SK-N-SH (cell line): ENCODE measurements around the gene ARHGEF26. TPM values are rescaled to one million over a fixed set of nuclear protein-coding genes. Genes with fewer than 3 reads are reported as not detected.

Source experiments
- CTCF ChIA-PET: fragments of 300-600, 350-600 bp; formaldehyde crosslinking; extraction: SDS; loops from one replicate; lab custom pipeline; 2021; lab: Yijun Ruan, JAX
- POLR2A ChIA-PET: fragments of 350-600 bp; sonication (Branson Sonifier 250); formaldehyde crosslinking; extraction: SDS; loops from one replicate; lab custom pipeline; 2020; ENCODE audit warnings: antibody characterized with exemption, inconsistent platforms; lab: Yijun Ruan, JAX
- DNase-seq: peaks from one replicate; pipeline ENCODE4 v3.0.0; 2012
- H2AFZ ChIP-seq: fragments of 200-600 bp; sonication (generic); 2 replicates; pipeline ENCODE4 v1.8.1; 2016; ENCODE audit warnings: antibody characterized with exemption, mild to moderate bottlenecking, low read depth
- H3F3A ChIP-seq: fragments of 200-600 bp; sonication (generic); replicated peaks from 2 replicates; pipeline ENCODE3; 2016; ENCODE audit warnings: antibody characterized with exemption, mild to moderate bottlenecking; ENCODE audit not compliant: insufficient read depth
- H3K27ac ChIP-seq, 2 experiments: fragments of 200-500 bp in 1 of 2; fragments of 200-600 bp in 1 of 2; sonication (Bioruptor generic) in 1 of 2; sonication (generic), shearing (Covaris generic) in 1 of 2; 2 replicates each; pipeline versions ENCODE4 v1.5.1 to v1.6.1; 2014 to 2016; ENCODE audit warnings: low read depth in 2 of 2, inconsistent platforms in 1 of 2, low read length in 1 of 2, mild to moderate bottlenecking in 1 of 2, mixed read lengths in 1 of 2
- H3K27me3 ChIP-seq: fragments of 200-600 bp; sonication (generic), shearing (Covaris generic); 2 replicates; pipeline ENCODE4 v1.6.1; 2016; ENCODE audit warnings: mixed run types; ENCODE audit not compliant: insufficient read depth
- H3K36me3 ChIP-seq, 2 experiments: fragments of 200-500 bp in 1 of 2; fragments of 200-600 bp in 1 of 2; sonication (Bioruptor generic) in 1 of 2; sonication (generic) in 1 of 2; replicated peaks in 1 of 2; 2 replicates each; pipeline versions ENCODE3 to v1.5.1; 2014 to 2016; ENCODE audit warnings: low read length in 1 of 2, mild to moderate bottlenecking in 1 of 2; ENCODE audit not compliant: insufficient read depth in 2 of 2, control insufficient read depth in 1 of 2
- H3K4me1 ChIP-seq, 2 experiments: fragments of 200-500 bp in 1 of 2; fragments of 200-600 bp in 1 of 2; sonication (Bioruptor generic) in 1 of 2; sonication (generic), shearing (Covaris generic) in 1 of 2; 2 replicates each; pipeline versions ENCODE4 v1.5.1 to v1.6.1; 2014 to 2016; ENCODE audit warnings: low read depth in 1 of 2, low read length in 1 of 2, mixed run types in 1 of 2; ENCODE audit not compliant: insufficient read depth in 2 of 2, control insufficient read depth in 1 of 2
- H3K4me2 ChIP-seq: fragments of 200-600 bp; sonication (generic), shearing (Covaris generic); 2 replicates; pipeline ENCODE4 v1.6.1; 2017; ENCODE audit warnings: mixed run types
- H3K4me3 ChIP-seq, 2 experiments: fragments of 200-500 bp in 1 of 2; fragments of 200-600 bp in 1 of 2; sonication (Bioruptor generic) in 1 of 2; sonication (generic), shearing (Covaris generic) in 1 of 2; 2 replicates each; pipeline versions ENCODE4 v1.5.1 to v1.8.1; 2014 to 2016; ENCODE audit warnings: low read depth in 2 of 2, inconsistent platforms in 1 of 2, low read length in 1 of 2, mild to moderate bottlenecking in 1 of 2, mixed read lengths in 1 of 2, moderate library complexity in 1 of 2
- H3K79me2 ChIP-seq: fragments of 200-600 bp; sonication (generic); 2 replicates; pipeline ENCODE4 v1.8.1; 2017; ENCODE audit warnings: mild to moderate bottlenecking; ENCODE audit not compliant: insufficient read depth
- H3K9ac ChIP-seq: fragments of 200-600 bp; sonication (generic); 2 replicates; pipeline ENCODE4 v1.6.1; 2017; ENCODE audit warnings: mixed run types
- H3K9me2 ChIP-seq: fragments of 200-600 bp; sonication (generic); 2 replicates; pipeline ENCODE4 v1.6.1; 2017; ENCODE audit warnings: mixed run types
- H3K9me3 ChIP-seq: fragments of 200-600 bp; sonication (generic); 2 replicates; pipeline ENCODE4 v1.6.1; 2017; ENCODE audit warnings: mixed run types, mild to moderate bottlenecking, moderate library complexity
- H4K20me1 ChIP-seq: fragments of 200-600 bp; sonication (generic); 2 replicates; pipeline ENCODE4 v1.6.1; 2017; ENCODE audit warnings: mild to moderate bottlenecking, mixed run types; ENCODE audit not compliant: insufficient read depth
- ELF1 ChIP-seq: IDR thresholded peaks from 2 replicates; pipeline ENCODE4 v1.4.0; 2012
- FOXM1 ChIP-seq: IDR thresholded peaks from 2 replicates; pipeline ENCODE4 v1.4.0; 2012; ENCODE audit warnings: low read depth, mild to moderate bottlenecking
- GATA2 ChIP-seq: sonication (generic); formaldehyde crosslinking; IDR thresholded peaks from 2 replicates; pipeline ENCODE4 v1.5.0; 2020; ENCODE audit warnings: mild to moderate bottlenecking, missing genetic modification reagents
- JUND ChIP-seq: IDR thresholded peaks from 2 replicates; pipeline ENCODE4 v1.4.0; 2012
- MEF2A ChIP-seq: IDR thresholded peaks from 2 replicates; pipeline ENCODE4 v1.4.0; 2012; ENCODE audit warnings: low read depth, borderline replicate concordance
- RAD21 ChIP-seq: IDR thresholded peaks from 2 replicates; pipeline ENCODE4 v1.6.1; 2012; ENCODE audit warnings: mild to moderate bottlenecking, low read length
- RFX5 ChIP-seq: IDR thresholded peaks from 2 replicates; pipeline ENCODE4 v1.6.1; 2012; ENCODE audit warnings: mild to moderate bottlenecking, improper control_type of control experiment, low read length
- TEAD4 ChIP-seq: IDR thresholded peaks from 2 replicates; pipeline ENCODE4 v1.4.0; 2012; ENCODE audit warnings: mild to moderate bottlenecking, borderline replicate concordance; ENCODE audit not compliant: insufficient read depth
- USF1 ChIP-seq: IDR thresholded peaks from 2 replicates; pipeline ENCODE4 v1.4.0; 2012; ENCODE audit warnings: low read depth, borderline replicate concordance
- USF2 ChIP-seq: fragments of 150-350 bp; IDR thresholded peaks from 2 replicates; pipeline ENCODE4 v1.6.1; 2017; ENCODE audit warnings: antibody characterized with exemption, low read length, low read depth, borderline replicate concordance
- YY1 ChIP-seq: IDR thresholded peaks from 2 replicates; pipeline ENCODE4 v1.4.0; 2012; ENCODE audit warnings: low read depth, mild to moderate bottlenecking
- ZBTB33 ChIP-seq: IDR thresholded peaks from 2 replicates; pipeline ENCODE4 v1.4.0; 2012; ENCODE audit warnings: low read depth, borderline replicate concordance
- WGBS: methylation state at CpG from one replicate; pipeline ENCODE4 v1.1.6; 2017; ENCODE audit warnings: low lambda C conversion rate; 5-methylcytosine and 5-hydroxymethylcytosine counted together
- polyA plus RNA-seq, 3 experiments: library from polyadenylated mRNA; depleted of rRNA; stranded (reverse); fragments of >200 nt; gene quantifications; 2 replicates each; pipeline ENCODE4 v1.2.3, GENCODE V29; 2012
- TF ChIP-seq, protein P1 (sequence below): IDR thresholded peaks from 2 replicates; pipeline ENCODE4 v1.4.0; 2012; ENCODE audit warnings: low read depth
- TF ChIP-seq, protein P2 (sequence below): IDR thresholded peaks from 2 replicates; pipeline ENCODE4; 2012
- TF ChIP-seq, protein P3 (sequence below): fragments of 150-350 bp; IDR thresholded peaks from 2 replicates; pipeline ENCODE4 v1.6.1; 2016; ENCODE audit warnings: mild to moderate bottlenecking, low read depth, low read length

Gene ARHGEF26
- polyA plus RNA-seq, 1 of the 3 experiments (the other 2 are of a cell fraction), result 1.2 TPM

DNA sequence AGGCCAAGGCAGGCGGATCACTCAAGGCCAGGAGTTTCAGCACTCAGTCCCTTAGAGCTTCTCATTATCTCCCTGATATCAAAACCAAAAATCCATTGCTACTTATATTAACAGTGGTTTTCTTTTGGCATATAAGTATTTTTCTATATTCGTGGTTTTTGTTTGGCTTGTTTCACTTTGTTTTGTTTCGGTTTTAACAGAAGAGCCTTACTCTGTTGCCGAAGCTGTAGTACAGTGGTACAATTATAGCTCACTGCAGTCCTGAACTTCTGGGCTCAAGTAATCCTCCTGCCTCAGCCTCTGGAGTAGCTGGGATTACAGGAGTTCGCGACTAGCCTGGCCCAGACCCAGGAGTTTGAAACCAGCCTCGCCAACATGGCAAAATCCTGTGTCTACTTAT, 42.5 kb upstream of the ARHGEF26 start:
- Histone ChIP-seq H3K4me1 (no peaks in the 10 kb centered on the region), H3K9ac (no peak overlapping the region), H4K20me1 (no peaks in the 10 kb centered on the region), H3F3A (no peaks in the 10 kb centered on the region), H3K36me3 (no peaks in the 10 kb centered on the region), H3K79me2 (no peaks in the 10 kb centered on the region), H3K27ac (no peak overlapping the region), H3K9me2 (no peaks in the 10 kb centered on the region), H3K4me2 (no peak overlapping the region), H2AFZ (no peak overlapping the region), H3K4me3 (no peak overlapping the region), H3K27me3 (no peaks in the 10 kb centered on the region), H3K9me3 (no peaks in the 10 kb centered on the region; the same call in 1 of the 2 replicates)
- DNase-seq, result no peak
- TF ChIP-seq MEF2A (no peak), FOXM1 (no peak), USF1 (no peak), RAD21 (no peak), TEAD4 (no peak), JUND (no peak), USF2 (no peak), YY1 (no peak), RFX5 (no peak), GATA2 (CRISPR knock-in tag) (no peak)
- TF ChIP-seq, protein P1, sequence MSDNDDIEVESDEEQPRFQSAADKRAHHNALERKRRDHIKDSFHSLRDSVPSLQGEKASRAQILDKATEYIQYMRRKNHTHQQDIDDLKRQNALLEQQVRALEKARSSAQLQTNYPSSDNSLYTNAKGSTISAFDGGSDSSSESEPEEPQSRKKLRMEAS, result no peak
- TF ChIP-seq, protein P2, sequence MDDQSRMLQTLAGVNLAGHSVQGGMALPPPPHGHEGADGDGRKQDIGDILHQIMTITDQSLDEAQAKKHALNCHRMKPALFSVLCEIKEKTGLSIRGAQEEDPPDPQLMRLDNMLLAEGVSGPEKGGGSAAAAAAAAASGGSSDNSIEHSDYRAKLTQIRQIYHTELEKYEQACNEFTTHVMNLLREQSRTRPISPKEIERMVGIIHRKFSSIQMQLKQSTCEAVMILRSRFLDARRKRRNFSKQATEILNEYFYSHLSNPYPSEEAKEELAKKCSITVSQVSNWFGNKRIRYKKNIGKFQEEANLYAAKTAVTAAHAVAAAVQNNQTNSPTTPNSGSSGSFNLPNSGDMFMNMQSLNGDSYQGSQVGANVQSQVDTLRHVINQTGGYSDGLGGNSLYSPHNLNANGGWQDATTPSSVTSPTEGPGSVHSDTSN, result no peak
- TF ChIP-seq, protein P3, sequence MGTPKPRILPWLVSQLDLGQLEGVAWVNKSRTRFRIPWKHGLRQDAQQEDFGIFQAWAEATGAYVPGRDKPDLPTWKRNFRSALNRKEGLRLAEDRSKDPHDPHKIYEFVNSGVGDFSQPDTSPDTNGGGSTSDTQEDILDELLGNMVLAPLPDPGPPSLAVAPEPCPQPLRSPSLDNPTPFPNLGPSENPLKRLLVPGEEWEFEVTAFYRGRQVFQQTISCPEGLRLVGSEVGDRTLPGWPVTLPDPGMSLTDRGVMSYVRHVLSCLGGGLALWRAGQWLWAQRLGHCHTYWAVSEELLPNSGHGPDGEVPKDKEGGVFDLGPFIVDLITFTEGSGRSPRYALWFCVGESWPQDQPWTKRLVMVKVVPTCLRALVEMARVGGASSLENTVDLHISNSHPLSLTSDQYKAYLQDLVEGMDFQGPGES, result no peak
- ChIA-PET POLR2A (no interaction called here), CTCF (no interaction called here)
- WGBS, result 69% methylated on average over 7 of the region's 7 CpGs

DNA sequence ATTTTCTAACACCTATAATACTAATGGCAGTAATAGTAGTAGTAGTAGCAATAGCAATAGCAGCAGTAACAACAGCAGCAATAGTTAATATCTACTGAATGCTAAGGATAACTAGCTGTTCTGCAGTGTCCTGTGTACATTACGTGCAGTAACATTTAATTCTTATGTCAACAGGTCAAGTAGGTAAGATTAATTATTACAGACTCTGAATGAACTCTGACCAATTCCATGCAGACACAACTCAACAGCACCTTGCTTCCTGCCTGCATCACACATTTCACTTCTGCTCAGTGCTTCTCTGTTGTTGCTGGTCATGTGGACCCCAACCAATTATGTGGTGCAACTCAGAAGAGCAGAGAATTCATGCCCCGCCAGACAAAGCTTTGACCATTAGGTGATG, 39.9 kb upstream of the ARHGEF26 start:
- Histone ChIP-seq H3K36me3 (no peaks in the 10 kb centered on the region), H3K9ac (no peak overlapping the region)
- TF ChIP-seq ZBTB33, result no peak
- no peak for TF ChIP-seq USF1
- no peak for TF ChIP-seq ELF1
- TF ChIP-seq, all 33 proteins: peak for 0
- WGBS, result 49% methylated on average over 2 of the region's 2 CpGs
- Histone ChIP-seq H3K4me1 (no peaks in the 10 kb centered on the region), H3K9me2 (no peaks in the 10 kb centered on the region), H3K27me3 (no peaks in the 10 kb centered on the region), H2AFZ (no peak overlapping the region), H3F3A (no peaks in the 10 kb centered on the region), H3K4me3 (no peak overlapping the region), H3K27ac (no peak overlapping the region), H4K20me1 (no peaks in the 10 kb centered on the region), H3K4me2 (no peak overlapping the region), H3K79me2 (no peaks in the 10 kb centered on the region), H3K9me3 (no peaks in the 10 kb centered on the region)
- CTCF ChIA-PET, result interaction anchor here (0.5 to 1.7 kb wide), 2 partner anchors 10 to 11 kb away, joined by 3 to 4 read pairs; no protein-coding TSS in a partner anchor
- no peak for DNase-seq
- POLR2A ChIA-PET, result no interaction called here
